ENCODE results near the gene BRD7. TPM values are rescaled to one million over a fixed set of nuclear protein-coding genes. Genes with fewer than 3 reads are reported as not detected.
"Not testable (repeated sequence)": the region's sequence is repeated elsewhere in the genome, so short reads cannot be mapped to it uniquely, and the experiment has no call there.

BRD7 gene
- total RNA-seq, 1 experiment from 2014 or later = 43.8 TPM

GRCh38 chr16:50359626-50360025 is 9.2 kb downstream of the BRD7 start:
- DNase-seq (ENCODE audit: low spot score) = no peak

GRCh38 chr16:50354629-50355456 is 13.9 kb downstream of the BRD7 start:
- DNase-seq (ENCODE audit: low spot score) = no peak

- no peak for DNase-seq (ENCODE audit: low spot score)
Measured at GRCh38 chr16:50354082-50354481, 14.7 kb downstream of the BRD7 start.

- DNase-seq (ENCODE audit: low spot score) = no peak
Measured at GRCh38 chr16:50351952-50352351, 16.8 kb downstream of the BRD7 start.

- DNase-seq (ENCODE audit: low spot score) = no peak
Measured at GRCh38 chr16:50351116-50351515, 17.7 kb downstream of the BRD7 start.

- DNase-seq (ENCODE audit: low spot score) = not testable (repeated sequence)
Measured at GRCh38 chr16:50345210-50345609, 23.6 kb downstream of the BRD7 start.

- DNase-seq (ENCODE audit: low spot score) = not testable (repeated sequence)
Measured at GRCh38 chr16:50343566-50343965, 25.2 kb downstream of the BRD7 start.

GRCh38 chr16:50340578-50340977 is 28.2 kb downstream of the BRD7 start:
- no peak for DNase-seq (ENCODE audit: low spot score)

- no peak for DNase-seq (ENCODE audit: low spot score)
Measured at GRCh38 chr16:50338371-50339231, 30.2 kb downstream of the BRD7 start.

- DNase-seq (ENCODE audit: low spot score) = no peak
Measured at GRCh38 chr16:50336884-50337283, 31.9 kb downstream of the BRD7 start.

GRCh38 chr16:50335196-50335958 is 33.4 kb downstream of the BRD7 start:
- DNase-seq (ENCODE audit: low spot score) = no peak

- DNase-seq (ENCODE audit: low spot score) = peak; percentile 47
Measured at GRCh38 chr16:50334106-50334975, 34.4 kb downstream of the BRD7 start.

- DNase-seq (ENCODE audit: low spot score) = no peak
Measured at GRCh38 chr16:50332599-50332998, 36.2 kb downstream of the BRD7 start.

GRCh38 chr16:50331570-50331969 is 37.2 kb downstream of the BRD7 start:
- DNase-seq (ENCODE audit: low spot score) = no peak

GRCh38 chr16:50329446-50330189 is 39.2 kb downstream of the BRD7 start:
- DNase-seq (ENCODE audit: low spot score) = no peak

GRCh38 chr16:50326835-50327465 is 41.8 kb downstream of the BRD7 start:
- DNase-seq (ENCODE audit: low spot score) = no peak

- no peak for DNase-seq (ENCODE audit: low spot score)
Measured at GRCh38 chr16:50326264-50326663, 42.5 kb downstream of the BRD7 start.

- DNase-seq (ENCODE audit: low spot score) = no peak
Measured at GRCh38 chr16:50324345-50324744, 44.4 kb downstream of the BRD7 start.

- peak; percentile 30 for DNase-seq (ENCODE audit: low spot score)
Measured at GRCh38 chr16:50323335-50324011, 45.3 kb downstream of the BRD7 start.
